HG03354 (cell line): Measurements from ENCODE around the gene PPP1R37.

Experiments used
- ATAC-seq: cut with Tn5 transposase; IDR thresholded peaks from one replicate; pipeline ENCODE4 v1.9.1; 2021; ENCODE audit warnings: mild to moderate bottlenecking; ENCODE audit not compliant: unreplicated experiment, poor library complexity, severe bottlenecking

The PPP1R37 gene

GRCh38 chr19:45070214-45070613 lies 22.8 kb upstream of the PPP1R37 start:
- ATAC-seq = no peak

DNA sequence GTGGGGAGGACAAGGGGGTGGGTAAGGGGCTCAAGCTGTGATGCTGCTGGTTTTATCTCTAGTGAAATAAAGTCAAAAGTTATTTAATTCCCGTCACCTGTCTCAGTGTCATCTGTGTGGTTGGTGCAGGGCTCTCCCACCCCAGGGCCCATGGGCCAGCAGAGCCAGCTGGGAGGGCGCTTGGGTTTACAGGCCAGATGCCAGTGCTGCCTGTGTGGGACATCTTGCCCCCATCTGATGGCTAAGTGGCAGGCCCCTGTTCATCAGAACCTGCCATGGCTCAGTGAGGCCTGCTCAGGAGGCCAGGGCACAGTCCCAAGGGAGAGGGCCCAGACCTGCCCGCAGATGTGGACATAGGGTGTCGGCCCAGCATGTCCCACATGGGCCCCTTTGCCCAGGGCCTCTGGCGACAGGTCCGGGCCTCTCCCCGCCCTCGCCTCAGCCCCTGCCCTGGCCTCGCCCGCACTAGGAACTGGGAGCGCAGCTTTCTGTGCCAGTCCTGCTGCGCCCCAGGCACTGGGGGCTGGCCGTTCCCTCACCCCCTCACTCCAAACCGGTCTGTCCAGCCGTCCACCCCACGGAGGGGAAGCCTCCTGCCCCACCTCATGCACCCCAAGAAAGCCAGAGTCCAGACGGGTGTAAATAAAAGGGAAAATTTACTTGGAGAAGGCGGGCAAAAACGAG lies 22.0 kb upstream of the PPP1R37 start:
- no peak for ATAC-seq

- no peak for ATAC-seq
These were observed 21.4 kb upstream of the PPP1R37 start for GRCh38 chr19:45071545-45071938.

GRCh38 chr19:45071969-45072790 lies 20.8 kb upstream of the PPP1R37 start:
- no peak for ATAC-seq

- no peak for ATAC-seq
These were observed 18.2 kb upstream of the PPP1R37 start for GRCh38 chr19:45074744-45075300.

- peak; percentile 57 for ATAC-seq
These were observed 17.5 kb upstream of the PPP1R37 start for GRCh38 chr19:45075301-45076028.

DNA sequence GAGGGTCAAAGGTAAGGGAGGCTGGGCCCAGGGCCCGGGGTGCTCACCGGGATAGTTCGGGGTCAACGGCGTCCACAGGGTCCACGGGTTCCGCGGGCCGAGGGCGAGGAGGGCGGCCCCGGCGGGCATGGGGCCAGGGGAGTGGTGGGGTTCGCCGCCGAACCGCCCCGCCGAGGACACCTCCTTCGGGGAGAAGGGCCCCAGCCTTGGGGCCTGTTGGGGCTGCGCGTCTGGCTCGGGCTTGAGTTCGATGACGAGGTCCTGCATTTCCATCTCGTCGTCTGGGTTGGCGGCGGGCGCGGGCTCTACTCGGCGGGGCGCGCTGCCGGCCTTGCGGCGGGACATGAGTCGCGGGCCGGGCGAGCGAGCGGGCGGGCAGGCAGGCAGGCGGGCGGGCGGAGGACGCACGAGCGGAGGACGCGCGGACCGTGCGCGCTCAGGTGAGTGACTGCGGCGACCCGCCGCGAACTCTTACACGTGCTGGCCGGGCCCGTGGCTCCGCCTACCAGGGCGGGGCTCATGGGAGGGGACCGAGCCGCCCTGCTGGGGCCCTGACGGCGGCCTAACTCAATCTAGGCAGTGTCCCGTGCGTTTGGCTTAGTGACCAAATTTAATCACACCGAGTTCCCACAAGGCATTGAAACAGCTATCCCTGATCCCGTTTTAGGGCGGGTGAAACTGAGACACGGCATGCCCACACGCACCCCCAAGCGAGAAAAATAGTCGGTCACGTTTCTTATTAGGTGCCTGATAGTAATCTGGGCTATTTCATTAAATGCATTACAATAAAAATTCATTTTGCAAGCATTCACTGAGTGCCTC lies 16.7 kb upstream of the PPP1R37 start, which contains the start of gene ZNF296:
Gene ZNF296 (minus strand): TSS at position 450 of the 822 bp plus-strand sequence. CDS start 105 bp downstream, at position 345.
- peak; percentile 48 for ATAC-seq

GRCh38 chr19:45076851-45077730 lies 15.9 kb upstream of the PPP1R37 start:
- ATAC-seq = no peak

DNA sequence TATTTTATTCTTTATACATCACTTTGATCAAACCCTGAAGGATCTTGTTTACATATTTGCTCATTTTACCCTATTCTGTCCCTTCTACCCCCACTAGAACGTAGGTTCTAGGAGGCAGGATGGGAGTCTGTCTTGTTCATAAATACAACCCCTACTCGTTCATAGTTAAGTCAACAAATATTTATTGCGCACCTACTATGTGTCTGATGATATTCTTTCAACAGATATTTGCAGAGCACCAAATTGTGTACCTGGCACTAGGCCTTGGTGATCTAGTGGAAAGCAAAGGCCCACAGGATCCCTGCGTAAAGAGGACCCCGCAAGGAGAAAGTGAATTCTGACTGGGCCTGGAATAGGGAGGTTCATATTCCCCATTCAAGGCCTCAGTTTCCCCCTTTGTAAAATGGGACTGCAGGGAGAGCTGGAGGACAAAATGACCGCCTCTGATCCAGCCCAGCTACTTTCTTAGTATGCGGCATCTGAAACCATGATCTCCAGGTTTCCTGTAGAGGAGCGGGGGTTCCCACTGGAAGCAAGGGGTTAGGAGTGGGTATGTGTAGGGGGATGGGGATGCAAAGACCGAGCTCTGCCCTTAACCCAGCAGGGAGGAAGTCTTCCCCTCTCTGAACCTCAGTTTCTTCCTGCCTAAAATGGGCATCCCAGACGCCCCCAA lies 14.5 kb upstream of the PPP1R37 start:
- ATAC-seq = no peak

DNA sequence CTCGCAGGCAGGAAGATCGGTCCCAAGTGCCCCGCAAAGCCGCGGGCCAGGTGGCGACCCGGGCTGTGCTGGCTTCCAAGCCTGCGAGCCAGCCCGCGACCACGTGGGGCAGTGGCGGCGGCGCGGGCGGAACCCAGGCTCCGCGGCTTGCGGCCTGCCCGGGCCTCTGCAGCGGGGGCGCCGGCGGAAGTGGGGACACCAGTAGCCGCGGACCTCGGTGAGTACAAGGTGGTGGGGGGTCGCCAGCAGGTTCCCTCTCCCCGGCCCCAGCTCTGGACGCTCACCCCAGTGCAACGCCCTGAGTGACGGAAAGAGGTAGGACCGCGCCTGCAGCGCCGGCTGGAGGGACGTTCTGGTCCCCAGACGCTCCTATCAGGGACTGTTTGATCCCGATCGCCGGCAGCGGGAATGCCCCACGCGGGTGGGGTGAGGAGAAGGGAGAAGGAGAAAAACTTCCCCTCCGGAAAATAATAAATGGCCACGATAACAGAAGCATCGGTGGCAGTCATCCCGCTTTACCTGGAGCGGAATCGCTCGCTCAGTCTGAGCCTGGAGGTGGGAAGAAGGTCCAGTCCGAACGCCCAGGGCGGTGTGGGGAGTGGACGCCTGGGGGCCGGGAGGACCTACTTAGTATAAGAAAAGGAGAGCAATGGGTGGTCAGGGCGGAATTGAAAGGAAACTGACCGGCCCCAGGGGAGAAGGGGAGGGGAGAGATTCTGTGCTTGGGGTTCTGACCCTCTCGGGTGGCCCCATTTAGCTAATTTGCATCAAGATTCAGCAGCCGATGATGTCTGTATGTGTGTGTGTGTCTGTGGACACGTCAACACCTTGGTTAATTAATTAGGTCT lies 13.7 kb upstream of the PPP1R37 start, which contains the start of gene GEMIN7:
Gene GEMIN7 (plus strand): TSS at position 198 of the 848 bp plus-strand sequence. CDS start 10,855 bp downstream, outside the sequence.
- peak; percentile 38 for ATAC-seq

DNA sequence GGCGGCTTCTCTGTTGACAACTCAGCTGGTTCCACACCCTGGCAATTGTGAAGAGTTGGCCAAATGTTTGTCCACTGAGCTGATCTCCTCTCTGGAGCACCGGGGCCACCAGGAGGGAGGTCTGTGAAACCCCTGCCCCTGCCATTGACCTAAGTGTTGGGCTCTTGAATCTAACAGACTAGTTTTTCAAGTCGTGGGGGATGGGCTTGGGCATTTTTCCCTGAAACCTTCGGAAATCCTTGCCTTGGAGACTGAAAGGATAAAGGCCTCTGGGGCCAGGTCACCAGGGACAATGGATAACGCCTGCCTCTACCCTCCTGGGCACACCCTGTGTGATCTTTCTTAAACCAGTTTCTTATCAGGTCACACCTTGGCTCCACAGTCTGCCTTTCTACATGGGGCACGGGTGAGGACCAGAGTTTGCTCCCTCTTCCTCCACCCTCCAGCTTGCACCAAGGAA lies 13.0 kb upstream of the PPP1R37 start:
- ATAC-seq = no peak

- ATAC-seq = no peak
These were observed 10.8 kb upstream of the PPP1R37 start for GRCh38 chr19:45082170-45082569.

DNA sequence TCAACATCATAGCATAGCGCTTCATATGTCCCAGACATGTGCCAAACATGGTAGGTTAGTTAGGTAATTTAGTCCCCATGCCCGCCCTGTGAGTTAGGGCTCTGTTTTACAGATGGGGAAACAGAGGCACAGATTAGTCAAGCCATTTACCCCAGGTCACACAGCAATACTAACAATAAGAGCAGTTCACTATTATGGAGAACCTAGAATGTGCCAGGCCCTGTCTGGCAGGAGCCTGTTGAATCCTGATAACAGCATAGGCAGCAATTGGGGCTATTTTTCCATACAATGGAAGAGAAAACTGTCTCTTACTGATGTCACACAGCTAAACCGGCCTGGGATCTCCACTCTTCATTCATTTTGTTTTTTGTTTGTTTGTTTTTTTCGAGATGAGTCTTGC lies 6.5 kb upstream of the PPP1R37 start:
- ATAC-seq = no peak

- no peak for ATAC-seq
These were observed 5.4 kb upstream of the PPP1R37 start for GRCh38 chr19:45087531-45087930.

DNA sequence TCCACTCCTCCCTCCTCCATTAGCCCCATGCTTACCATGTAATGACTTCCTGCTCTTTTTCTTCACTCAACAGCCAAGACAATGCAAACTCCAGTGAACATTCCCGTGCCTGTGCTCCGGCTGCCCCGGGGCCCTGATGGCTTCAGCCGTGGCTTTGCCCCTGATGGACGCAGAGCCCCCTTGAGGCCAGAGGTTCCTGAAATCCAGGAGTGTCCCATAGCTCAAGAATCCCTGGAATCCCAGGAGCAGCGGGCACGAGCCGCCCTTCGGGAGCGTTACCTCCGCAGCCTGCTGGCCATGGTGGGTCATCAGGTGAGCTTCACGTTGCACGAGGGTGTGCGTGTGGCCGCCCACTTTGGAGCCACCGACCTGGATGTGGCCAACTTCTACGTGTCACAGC lies 2.9 kb upstream of the PPP1R37 start:
- ATAC-seq = no peak

GRCh38 chr19:45090606-45091005 lies 2.4 kb upstream of the PPP1R37 start:
- ATAC-seq = no peak
